HG02763 (cell line): ENCODE results near the gene ERVK3-1.
A peak's percentile ranks its signal among the peaks of the same experiment; 100 is the strongest.

Experiments used
- ATAC-seq: cut with Tn5 transposase; IDR thresholded peaks from one replicate; pipeline ENCODE4 v1.9.1; 2021; ENCODE audit warnings: mild to moderate bottlenecking, moderate library complexity; ENCODE audit not compliant: unreplicated experiment

The ERVK3-1 gene

GRCh38 chr19:58357481-58358145 lies 52.4 kb downstream of the ERVK3-1 start:
- ATAC-seq, result no peak

- peak; percentile 15 for ATAC-seq
Measured at GRCh38 chr19:58361900-58362271, 56.7 kb downstream of the ERVK3-1 start.

GRCh38 chr19:58362272-58362994 lies 57.3 kb downstream of the ERVK3-1 start, which contains the start of gene ZNF497:
TSS of gene ZNF497 (minus strand) at chr19:58362751. CDS start at chr19:58357635, 5,116 bp downstream.
- ATAC-seq, result peak; percentile 81

- no peak for ATAC-seq
Measured at GRCh38 chr19:58364146-58364545, 59.0 kb downstream of the ERVK3-1 start.
